SH-SY5Y (cell line): ENCODE results near the gene KCTD16.

ENCODE experiments used
- GATA2 ChIP-seq: IDR thresholded peaks from 2 replicates; pipeline ENCODE4 v1.6.1; 2011; ENCODE audit warnings: mild to moderate bottlenecking, low read depth, low read length
- GATA3 ChIP-seq: IDR thresholded peaks from 2 replicates; pipeline ENCODE4 v1.6.1; 2011; ENCODE audit warnings: low read depth, mild to moderate bottlenecking, low read length, moderate library complexity

DNA sequence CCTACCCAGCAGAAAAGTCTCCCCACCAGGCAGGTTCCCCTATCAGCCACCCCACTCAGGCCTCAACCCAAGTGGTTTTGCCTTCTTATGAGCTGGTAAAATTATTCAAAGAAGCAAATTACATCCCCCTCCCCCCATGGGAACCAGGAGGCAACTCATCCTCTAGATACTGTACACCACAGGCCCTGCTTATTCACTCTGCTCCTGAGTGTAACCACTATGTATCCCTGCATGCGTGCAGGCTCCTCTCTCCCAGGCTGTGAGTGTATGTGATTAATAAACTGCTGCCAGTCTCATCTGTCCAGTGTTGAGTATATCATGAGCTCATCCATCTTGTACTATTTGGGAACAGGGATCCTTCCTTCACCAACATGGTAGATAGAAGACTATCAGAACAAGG, 8.6 kb downstream of the KCTD16 start:
- TF ChIP-seq GATA3 (no peak), GATA2 (no peak)
